PFSK-1 (cell line): ENCODE results near the gene PEAR1.

Experiments used
- FOXP2 ChIP-seq: optimal IDR thresholded peaks from 2 replicates; pipeline ENCODE3; 2011; ENCODE audit warnings: borderline replicate concordance, control low read depth, inconsistent platforms; ENCODE audit not compliant: insufficient read depth; ENCODE audit errors: extremely low read length, extremely low read depth
- POLR2AphosphoS5 ChIP-seq: IDR thresholded peaks from 2 replicates; pipeline ENCODE4 v1.6.1; 2012; ENCODE audit warnings: low read depth, mild to moderate bottlenecking, control low read depth, low read length, moderate library complexity
- SIN3A ChIP-seq: IDR thresholded peaks from 2 replicates; pipeline ENCODE4 v1.6.1; 2012; ENCODE audit warnings: mild to moderate bottlenecking, low read length, moderate library complexity, borderline replicate concordance; ENCODE audit not compliant: insufficient read depth
- TAF1 ChIP-seq: IDR thresholded peaks from 2 replicates; pipeline ENCODE4 v1.6.1; 2012; ENCODE audit warnings: low read length, control low read depth, borderline replicate concordance; ENCODE audit not compliant: insufficient read depth
- TF ChIP-seq, protein P1 (sequence below), 2 experiments: IDR thresholded peaks; 2 replicates each; pipeline versions ENCODE4 v1.6.1 to v1.8.0; 2011 to 2012; ENCODE audit warnings: low read depth in 2 of 2, low read length in 2 of 2, control low read depth in 1 of 2, inconsistent platforms in 1 of 2, mild to moderate bottlenecking in 1 of 2, moderate library complexity in 1 of 2; ENCODE audit not compliant: insufficient read depth in 1 of 2

Gene PEAR1

DNA sequence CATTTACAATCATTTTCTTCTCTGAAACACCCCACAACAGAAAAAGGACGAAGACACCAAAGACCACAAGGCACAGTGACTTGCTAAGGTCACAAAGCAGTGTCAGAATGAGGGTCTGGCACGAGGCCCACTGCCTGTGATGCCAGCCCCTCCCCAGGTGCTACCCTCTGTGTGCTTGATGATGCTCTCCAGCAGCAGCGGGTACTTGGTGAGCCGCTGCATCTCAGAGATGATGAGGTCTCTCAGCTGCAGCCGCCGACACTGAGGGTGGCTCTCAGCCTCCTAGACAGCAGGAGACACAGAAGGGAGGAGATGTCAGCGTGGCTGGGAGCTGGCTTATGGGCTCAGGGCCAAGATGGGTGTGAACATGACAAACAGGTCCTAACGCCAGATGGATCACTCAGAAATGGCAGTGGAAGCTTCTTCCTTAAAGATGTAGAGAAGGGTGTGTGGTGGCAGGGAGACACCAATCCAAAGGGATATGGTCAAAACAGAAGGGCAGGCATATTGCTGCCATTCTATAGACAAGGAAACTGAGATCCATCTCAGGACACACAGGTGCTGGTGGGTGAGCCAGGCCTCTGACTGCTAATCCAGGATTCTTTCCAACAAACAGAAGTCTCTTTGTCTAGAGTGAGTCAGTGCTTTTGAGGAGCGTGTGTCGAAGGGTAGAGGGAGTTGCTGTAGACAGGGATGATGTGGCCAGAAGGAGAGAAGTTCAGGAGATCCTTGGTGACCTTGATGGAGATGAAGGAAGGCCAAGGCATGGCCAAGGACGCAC lies 52.6 kb downstream of the PEAR1 start:
- TF ChIP-seq FOXP2 (no peak), POLR2AphosphoS5 (no peak), SIN3A (no peak), TAF1 (no peak)
- TF ChIP-seq, protein P1, sequence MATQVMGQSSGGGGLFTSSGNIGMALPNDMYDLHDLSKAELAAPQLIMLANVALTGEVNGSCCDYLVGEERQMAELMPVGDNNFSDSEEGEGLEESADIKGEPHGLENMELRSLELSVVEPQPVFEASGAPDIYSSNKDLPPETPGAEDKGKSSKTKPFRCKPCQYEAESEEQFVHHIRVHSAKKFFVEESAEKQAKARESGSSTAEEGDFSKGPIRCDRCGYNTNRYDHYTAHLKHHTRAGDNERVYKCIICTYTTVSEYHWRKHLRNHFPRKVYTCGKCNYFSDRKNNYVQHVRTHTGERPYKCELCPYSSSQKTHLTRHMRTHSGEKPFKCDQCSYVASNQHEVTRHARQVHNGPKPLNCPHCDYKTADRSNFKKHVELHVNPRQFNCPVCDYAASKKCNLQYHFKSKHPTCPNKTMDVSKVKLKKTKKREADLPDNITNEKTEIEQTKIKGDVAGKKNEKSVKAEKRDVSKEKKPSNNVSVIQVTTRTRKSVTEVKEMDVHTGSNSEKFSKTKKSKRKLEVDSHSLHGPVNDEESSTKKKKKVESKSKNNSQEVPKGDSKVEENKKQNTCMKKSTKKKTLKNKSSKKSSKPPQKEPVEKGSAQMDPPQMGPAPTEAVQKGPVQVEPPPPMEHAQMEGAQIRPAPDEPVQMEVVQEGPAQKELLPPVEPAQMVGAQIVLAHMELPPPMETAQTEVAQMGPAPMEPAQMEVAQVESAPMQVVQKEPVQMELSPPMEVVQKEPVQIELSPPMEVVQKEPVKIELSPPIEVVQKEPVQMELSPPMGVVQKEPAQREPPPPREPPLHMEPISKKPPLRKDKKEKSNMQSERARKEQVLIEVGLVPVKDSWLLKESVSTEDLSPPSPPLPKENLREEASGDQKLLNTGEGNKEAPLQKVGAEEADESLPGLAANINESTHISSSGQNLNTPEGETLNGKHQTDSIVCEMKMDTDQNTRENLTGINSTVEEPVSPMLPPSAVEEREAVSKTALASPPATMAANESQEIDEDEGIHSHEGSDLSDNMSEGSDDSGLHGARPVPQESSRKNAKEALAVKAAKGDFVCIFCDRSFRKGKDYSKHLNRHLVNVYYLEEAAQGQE (IDR thresholded peaks at IDR 0.05; ENCODE audit: insufficient read depth in 1 of 2, low read depth in 2 of 2, low read length in 2 of 2) = no peak

DNA sequence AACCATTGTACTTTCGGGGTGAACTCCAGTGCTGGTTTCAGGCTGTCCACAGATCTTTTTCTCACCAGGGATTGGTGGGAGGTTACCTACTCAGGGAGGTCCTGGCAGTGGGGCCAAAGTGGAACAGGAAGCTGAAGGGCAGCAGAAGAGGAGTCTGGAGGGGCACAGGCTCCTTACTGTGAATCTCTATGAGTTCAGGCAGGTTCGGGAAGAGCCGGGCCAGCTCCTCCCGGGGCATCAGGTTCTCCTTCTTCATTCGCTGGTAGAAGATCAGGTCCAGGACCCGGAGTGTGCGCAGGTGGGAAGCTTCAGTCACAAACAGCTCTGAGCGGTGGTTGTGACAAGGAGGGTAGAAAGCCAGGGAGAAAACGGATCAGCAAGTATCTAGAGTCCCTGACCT lies 53.6 kb downstream of the PEAR1 start:
- TF ChIP-seq POLR2AphosphoS5 (no peak), FOXP2 (no peak), TAF1 (no peak), SIN3A (no peak)

DNA sequence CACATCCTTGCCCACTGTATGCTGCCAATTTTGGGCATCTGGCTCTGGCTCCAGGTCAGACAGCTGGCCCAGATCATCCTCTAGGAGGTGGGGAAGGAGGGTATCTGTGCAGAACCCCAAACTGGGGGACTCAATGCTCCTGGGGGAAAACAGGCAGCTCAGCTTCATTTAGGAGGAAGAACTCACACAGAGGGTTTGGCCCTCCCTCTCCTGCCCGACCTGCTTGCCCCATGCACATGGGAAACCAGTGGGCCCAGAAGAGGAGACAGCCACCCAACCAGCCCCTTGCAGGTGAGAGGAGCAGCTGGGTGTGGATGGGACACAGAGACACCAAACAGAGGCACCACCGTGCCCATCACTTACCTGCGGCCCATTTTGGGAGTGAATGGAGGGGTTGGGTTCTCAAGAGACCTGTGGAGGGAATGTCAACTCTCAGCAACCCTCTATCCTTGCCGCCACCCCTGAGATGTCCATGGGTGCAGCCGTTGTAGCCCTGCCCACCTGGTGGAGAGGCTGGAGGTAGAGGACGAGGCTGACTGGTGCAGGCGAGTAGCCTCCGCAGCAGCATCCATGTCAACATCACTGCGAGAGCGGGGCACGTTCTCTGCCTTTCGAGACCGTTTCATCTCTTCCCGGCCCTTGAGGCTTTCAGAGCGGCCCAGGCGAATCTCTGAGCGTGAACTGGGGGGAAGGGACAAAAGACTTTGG lies 54.5 kb downstream of the PEAR1 start:
- TF ChIP-seq, protein P1 (IDR thresholded peaks at IDR 0.05; ENCODE audit: insufficient read depth in 1 of 2, low read depth in 2 of 2, low read length in 2 of 2) = no peak
- no peak for TF ChIP-seq FOXP2
- TF ChIP-seq POLR2AphosphoS5 = no peak
- no peak for TF ChIP-seq TAF1
- no peak for TF ChIP-seq SIN3A

- TF ChIP-seq POLR2AphosphoS5 (no peak), SIN3A (no peak), FOXP2 (no peak), TAF1 (no peak)
- TF ChIP-seq, protein P1 (IDR thresholded peaks at IDR 0.05; ENCODE audit: insufficient read depth in 1 of 2, low read depth in 2 of 2, low read length in 2 of 2) = no peak
Observed at GRCh38 chr1:156948708-156949107, 55.2 kb downstream of the PEAR1 start.

- TF ChIP-seq, protein P1 (IDR thresholded peaks at IDR 0.05; ENCODE audit: insufficient read depth in 1 of 2, low read depth in 2 of 2, low read length in 2 of 2) = no peak
- TF ChIP-seq SIN3A (no peak), POLR2AphosphoS5 (no peak), TAF1 (no peak), FOXP2 (no peak)
Observed at GRCh38 chr1:156949127-156949526, 55.6 kb downstream of the PEAR1 start.
